ENCODE measurements around the gene PALM. TPM values are rescaled to one million over a fixed set of nuclear protein-coding genes. Genes with fewer than 3 reads are reported as not detected.

Gene PALM
- total and polyA plus RNA-seq, 10 of the 15 experiments (the other 5 are each of a cell fraction or from before 2014, with no cell fraction given), result 0.09 to 0.95 (median 0.23) TPM; not detected in 2

- DNase-seq (ENCODE audit: low read depth, low spot score), result no peak
- no peak for FAIRE-seq
- peaks cover 7% of the 10 kb centered on the region; the same call in 1 of the 3 replicates for H3K9me3 ChIP-seq (replicated peaks; ENCODE audit: control insufficient read depth, insufficient read depth, low read length)
- H3K79me2 ChIP-seq (ENCODE audit: control insufficient read depth, insufficient read depth, low read length), result no peaks in the 10 kb centered on the region
- no peak overlapping the region for H3K9ac ChIP-seq (ENCODE audit: control insufficient read depth, insufficient read depth, low read length)
- in situ Hi-C loops (cut with MboI) (no loop called here), intact Hi-C loops (cut with micrococcal nuclease; ENCODE audit: unreplicated experiment) (no loop called here)
- H3K36me3 ChIP-seq (ENCODE audit: control insufficient read depth in 2 of 2, insufficient read depth in 2 of 2, low read length in 1 of 2), result no peaks in the 10 kb centered on the region
- no peak overlapping the region for H3K27ac ChIP-seq (ENCODE audit: control insufficient read depth, insufficient read depth)
- POLR2A ChIA-PET, result no interaction called here
- WGBS (ENCODE audit: insufficient coverage, insufficient replicate concordance, low lambda C conversion rate, missing lambda C conversion rate), result 58% methylated on average over 9 of the region's 9 CpGs
- CTCF ChIA-PET, result no interaction called here
- BruUV-seq (replicated peaks), result no TSS peak
- no peaks in the 10 kb centered on the region for H3K27me3 ChIP-seq (replicated peaks in 1 of 2; ENCODE audit: control insufficient read depth in 2 of 2, insufficient read depth in 2 of 2, low read length in 1 of 2)
- no peak overlapping the region for H3K4me3 ChIP-seq
- SMC1A ChIA-PET (ENCODE audit: uncharacterized antibody, unreplicated experiment), result no interaction called here
- RAD21 ChIA-PET (ENCODE audit: unreplicated experiment), result no interaction called here
- no peak overlapping the region for H3K4me2 ChIP-seq (ENCODE audit: control insufficient read depth, insufficient read depth)
- H3K4me1 ChIP-seq (ENCODE audit: control insufficient read depth, insufficient read depth, low read length), result no peaks in the 10 kb centered on the region
- H2AFZ ChIP-seq (ENCODE audit: control insufficient read depth, low read depth, low read length), result no peak overlapping the region
- no peak for ATAC-seq
- no peaks in the 10 kb centered on the region for H4K20me1 ChIP-seq (ENCODE audit: control insufficient read depth, insufficient read depth)
- TF ChIP-seq IKZF2 (IDR thresholded peaks at IDR 0.05), result no peak
- TF ChIP-seq SUZ12 (IDR thresholded peaks at IDR 0.05; ENCODE audit: unreplicated experiment), result no peak
- no peak for TF ChIP-seq ZBTB33 (IDR thresholded peaks at IDR 0.05)
- TF ChIP-seq BMI1 (IDR thresholded peaks at IDR 0.05; ENCODE audit: borderline replicate concordance), result no peak
- no peak for TF ChIP-seq FOXK2 (IDR thresholded peaks at IDR 0.05)
- TF ChIP-seq USF1 (IDR thresholded peaks at IDR 0.05; ENCODE audit: borderline replicate concordance, extremely low read length, insufficient read depth, low read depth, low read length), result no peak
- TF ChIP-seq TAF1 (IDR thresholded peaks at IDR 0.05; ENCODE audit: borderline replicate concordance, low read depth, low read length), result no peak
- no peak for TF ChIP-seq KAT2A (conservative IDR thresholded peaks at IDR 0.05; ENCODE audit: control insufficient read depth, low read depth, low read length)
- TF ChIP-seq MXI1 (IDR thresholded peaks at IDR 0.05; ENCODE audit: low read depth, low read length), result no peak
- no peak for TF ChIP-seq SP1 (IDR thresholded peaks at IDR 0.05; ENCODE audit: low read depth, low read length)
- TF ChIP-seq ZNF274 (IDR thresholded peaks at IDR 0.05; ENCODE audit: insufficient read depth, insufficient read length), result no peak
- TF ChIP-seq PRDM15 (CRISPR knock-in tag; IDR thresholded peaks at IDR 0.05), result no peak
- no peak for TF ChIP-seq ATF2 (IDR thresholded peaks at IDR 0.05; ENCODE audit: low read length)
Observed at GRCh38 chr19:754530-754929, 45.8 kb downstream of the PALM start.
